Measurements from ENCODE around the gene MXD4. TPM values are rescaled to one million over a fixed set of nuclear protein-coding genes. Genes with fewer than 3 reads are reported as not detected.

The MXD4 gene
- total RNA-seq, 1 donor from 2014 or later: 74.9 TPM

DNA sequence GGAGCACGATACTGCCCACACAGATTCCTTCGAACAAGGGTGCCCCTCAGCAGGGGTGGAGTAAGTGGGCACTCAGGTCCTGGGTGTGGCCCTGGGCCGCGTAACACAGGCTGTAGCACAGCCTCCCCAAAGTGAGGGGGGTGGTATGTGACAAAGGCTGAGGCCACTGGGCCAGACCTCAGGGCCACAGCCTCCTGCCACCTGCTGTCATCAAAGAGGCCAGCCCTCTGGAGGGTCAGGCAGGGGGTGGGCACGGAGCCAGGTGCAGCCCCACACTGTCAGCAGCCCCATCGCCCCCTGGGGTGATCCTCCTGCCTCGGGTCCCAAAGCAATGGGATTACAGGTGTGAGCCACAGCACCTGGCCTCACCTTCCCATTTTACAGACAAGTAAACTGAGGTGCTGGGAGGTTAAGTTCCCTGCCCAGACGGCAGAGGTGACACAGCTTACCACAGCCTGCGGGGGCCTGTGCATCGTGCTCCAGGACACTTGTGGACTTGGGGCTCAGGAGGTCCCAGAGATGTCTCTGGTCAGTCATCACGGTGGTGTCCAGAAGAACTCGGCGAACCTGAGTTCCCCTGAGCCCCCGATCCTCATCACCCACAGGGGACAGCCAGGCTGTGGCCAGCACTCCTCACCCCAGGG is 27.5 kb upstream of the MXD4 start:
- Mint-ChIP-seq H3K27me3 (ENCODE audit: unreplicated experiment) (peaks cover 9% of the 10 kb centered on the region), H3K36me3 (ENCODE audit: unreplicated experiment) (peaks cover 2% of the 10 kb centered on the region), H3K4me1 (ENCODE audit: unreplicated experiment) (peaks cover 17% of the 10 kb centered on the region), H3K9me3 (ENCODE audit: unreplicated experiment) (peaks cover 8% of the 10 kb centered on the region), H3K27ac (ENCODE audit: unreplicated experiment) (no peak overlapping the region), H3K4me3 (ENCODE audit: unreplicated experiment) (no peak overlapping the region)
- DNase-seq (ENCODE audit: extremely low spot score, unreplicated experiment): no peak
- TF ChIP-seq CTCF (IDR thresholded peaks at IDR 0.05): no peak

DNA sequence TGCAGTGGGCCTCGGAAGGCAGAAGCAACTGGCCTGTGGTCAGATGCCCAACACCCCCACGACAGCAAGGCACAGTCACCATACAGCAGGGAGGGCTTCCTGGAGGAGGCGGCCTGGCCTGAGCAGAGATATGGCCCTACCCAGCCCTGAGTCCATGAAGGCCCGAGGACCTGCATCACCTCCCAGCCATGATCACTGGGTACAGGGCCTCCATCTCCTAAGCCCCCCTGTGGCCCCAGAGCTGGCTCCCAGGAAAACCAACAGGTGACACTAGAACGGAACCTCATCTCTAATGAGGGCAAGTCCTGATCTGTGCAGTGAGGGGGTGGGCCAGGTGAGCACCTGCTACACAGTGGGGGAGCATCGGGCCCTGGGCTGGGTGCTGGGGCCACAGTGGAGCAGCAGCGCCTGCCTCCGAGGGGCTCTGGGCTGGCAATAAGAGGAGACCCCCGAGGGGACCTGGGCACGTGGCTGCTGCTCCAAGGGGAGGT is 26.2 kb upstream of the MXD4 start:
- TF ChIP-seq CTCF (IDR thresholded peaks at IDR 0.05): no peak
- Mint-ChIP-seq H3K4me3 (ENCODE audit: unreplicated experiment) (no peak overlapping the region), H3K36me3 (ENCODE audit: unreplicated experiment) (no peaks in the 10 kb centered on the region), H3K9me3 (ENCODE audit: unreplicated experiment) (no peaks in the 10 kb centered on the region), H3K4me1 (ENCODE audit: unreplicated experiment) (peaks cover 17% of the 10 kb centered on the region), H3K27me3 (ENCODE audit: unreplicated experiment) (peaks cover 9% of the 10 kb centered on the region), H3K27ac (ENCODE audit: unreplicated experiment) (no peak overlapping the region)
- no peak for DNase-seq (ENCODE audit: extremely low spot score, unreplicated experiment)

- no peaks in the 10 kb centered on the region for H3K36me3 Mint-ChIP-seq (ENCODE audit: unreplicated experiment)
- H3K4me1 Mint-ChIP-seq (ENCODE audit: unreplicated experiment): peaks cover 13% of the 10 kb centered on the region
- no peaks in the 10 kb centered on the region for H3K9me3 Mint-ChIP-seq (ENCODE audit: unreplicated experiment)
- no peak for DNase-seq (ENCODE audit: extremely low spot score, unreplicated experiment)
- no peak overlapping the region for H3K4me3 Mint-ChIP-seq (ENCODE audit: unreplicated experiment)
- no peak overlapping the region for H3K27ac Mint-ChIP-seq (ENCODE audit: unreplicated experiment)
- peaks cover 5% of the 10 kb centered on the region for H3K27me3 Mint-ChIP-seq (ENCODE audit: unreplicated experiment)
- no peak for TF ChIP-seq CTCF (IDR thresholded peaks at IDR 0.05)
Observed at GRCh38 chr4:2287594-2287915, 25.6 kb upstream of the MXD4 start.

DNA sequence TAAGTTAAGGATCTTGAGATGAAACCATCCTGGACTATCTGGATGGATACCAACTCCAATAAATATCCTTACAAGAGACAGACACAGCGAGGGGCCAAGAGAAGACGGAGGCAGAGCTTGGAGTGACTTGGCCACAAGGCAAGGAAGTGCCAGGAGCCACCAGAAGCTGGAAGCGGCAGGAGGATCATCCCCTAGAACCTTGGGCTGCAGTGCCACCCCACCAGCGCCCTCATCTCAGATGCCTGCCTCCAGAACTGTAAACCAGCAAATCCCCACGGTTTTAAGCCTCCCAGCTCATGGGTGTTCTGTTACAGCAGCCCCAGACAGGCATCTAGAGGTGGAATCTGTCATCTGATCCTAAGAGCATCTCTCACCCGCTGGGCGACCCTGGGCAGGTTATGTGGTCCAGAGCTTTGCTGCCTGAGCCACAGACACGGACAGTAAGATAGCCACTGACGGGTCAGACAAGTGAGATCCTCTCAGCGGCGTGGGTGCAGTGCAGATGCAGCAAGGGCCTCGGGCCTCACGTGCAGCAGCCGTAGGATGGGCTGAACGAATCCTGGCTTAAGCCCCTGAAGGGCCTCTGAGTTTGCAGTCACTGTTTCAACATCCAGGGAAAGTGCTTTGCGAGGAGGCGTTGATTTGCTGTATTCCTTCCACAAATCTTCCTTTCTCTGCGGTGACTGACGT is 25.1 kb upstream of the MXD4 start:
- Mint-ChIP-seq H3K27me3 (ENCODE audit: unreplicated experiment) (no peaks in the 10 kb centered on the region), H3K4me3 (ENCODE audit: unreplicated experiment) (no peak overlapping the region), H3K36me3 (ENCODE audit: unreplicated experiment) (no peaks in the 10 kb centered on the region), H3K27ac (ENCODE audit: unreplicated experiment) (no peak overlapping the region), H3K9me3 (ENCODE audit: unreplicated experiment) (no peaks in the 10 kb centered on the region), H3K4me1 (ENCODE audit: unreplicated experiment) (peaks cover 8% of the 10 kb centered on the region)
- DNase-seq (ENCODE audit: extremely low spot score, unreplicated experiment): no peak
- TF ChIP-seq CTCF (IDR thresholded peaks at IDR 0.05): no peak

DNA sequence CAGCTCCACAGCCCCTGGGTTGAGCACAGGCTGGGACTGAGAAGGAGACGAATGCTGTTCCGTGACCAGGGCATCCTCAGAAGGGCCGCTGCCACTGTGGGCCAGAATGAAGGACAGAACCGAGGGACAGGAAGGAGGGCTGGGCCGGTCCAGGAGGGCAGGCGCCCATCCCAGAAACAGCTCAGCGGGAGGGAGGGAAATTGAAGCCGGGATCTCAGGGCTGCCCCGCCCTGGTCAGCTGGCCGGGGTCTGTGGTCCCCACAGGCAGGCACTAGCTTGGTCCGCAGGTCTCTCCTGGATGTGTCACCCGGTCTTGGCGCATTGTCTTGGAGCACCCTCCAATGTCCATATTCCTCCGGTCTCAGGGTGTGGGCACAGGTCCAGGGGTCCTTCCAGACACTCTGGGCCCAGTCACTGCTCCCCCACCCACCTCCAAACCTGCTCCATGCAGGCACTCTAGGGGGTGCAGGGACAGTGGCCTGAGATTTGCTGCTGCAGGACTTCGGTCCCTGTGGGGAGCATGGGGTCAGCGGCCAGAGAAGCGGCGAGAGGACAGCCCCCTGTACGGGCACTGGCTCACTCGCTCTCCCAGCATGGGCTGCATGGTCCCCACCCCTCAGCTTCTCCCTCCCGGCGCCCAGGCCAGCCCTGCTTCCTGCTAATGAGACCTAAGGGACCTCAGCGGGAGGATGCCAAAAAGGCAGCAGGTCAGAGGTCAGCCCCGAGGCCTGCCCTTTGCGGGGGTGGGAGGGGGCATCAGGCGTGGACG is 23.9 kb upstream of the MXD4 start:
- H3K27me3 Mint-ChIP-seq (ENCODE audit: unreplicated experiment): no peaks in the 10 kb centered on the region
- no peak overlapping the region for H3K4me3 Mint-ChIP-seq (ENCODE audit: unreplicated experiment)
- TF ChIP-seq CTCF (IDR thresholded peaks at IDR 0.05): no peak
- H3K9me3 Mint-ChIP-seq (ENCODE audit: unreplicated experiment): no peaks in the 10 kb centered on the region
- H3K36me3 Mint-ChIP-seq (ENCODE audit: unreplicated experiment): no peaks in the 10 kb centered on the region
- peaks cover 8% of the 10 kb centered on the region for H3K4me1 Mint-ChIP-seq (ENCODE audit: unreplicated experiment)
- DNase-seq (ENCODE audit: extremely low spot score, unreplicated experiment): no peak
- no peak overlapping the region for H3K27ac Mint-ChIP-seq (ENCODE audit: unreplicated experiment)
